NOMO-1 (cell line): Measurements from ENCODE around the gene AMHR2.
A peak's percentile ranks its signal among the peaks of the same experiment; 100 is the strongest.

Experiments used
- DNase-seq, 2 experiments: peaks; one replicate each; lab custom pipeline; 2025; ENCODE audit not compliant: unreplicated experiment in 2 of 2; lab: John Stamatoyannopoulos, UW

AMHR2 gene

GRCh38 chr12:53451661-53452158 is 28.1 kb downstream of the AMHR2 start, which contains the start of gene PCBP2:
TSS of gene PCBP2 (plus strand) at chr12:53452102. CDS start at chr12:53454801, 2,699 bp downstream.
- peak; percentile 99 to 100 for DNase-seq

- peak; percentile 56 for DNase-seq
Measured at GRCh38 chr12:53452159-53453077, 28.8 kb downstream of the AMHR2 start.

DNA sequence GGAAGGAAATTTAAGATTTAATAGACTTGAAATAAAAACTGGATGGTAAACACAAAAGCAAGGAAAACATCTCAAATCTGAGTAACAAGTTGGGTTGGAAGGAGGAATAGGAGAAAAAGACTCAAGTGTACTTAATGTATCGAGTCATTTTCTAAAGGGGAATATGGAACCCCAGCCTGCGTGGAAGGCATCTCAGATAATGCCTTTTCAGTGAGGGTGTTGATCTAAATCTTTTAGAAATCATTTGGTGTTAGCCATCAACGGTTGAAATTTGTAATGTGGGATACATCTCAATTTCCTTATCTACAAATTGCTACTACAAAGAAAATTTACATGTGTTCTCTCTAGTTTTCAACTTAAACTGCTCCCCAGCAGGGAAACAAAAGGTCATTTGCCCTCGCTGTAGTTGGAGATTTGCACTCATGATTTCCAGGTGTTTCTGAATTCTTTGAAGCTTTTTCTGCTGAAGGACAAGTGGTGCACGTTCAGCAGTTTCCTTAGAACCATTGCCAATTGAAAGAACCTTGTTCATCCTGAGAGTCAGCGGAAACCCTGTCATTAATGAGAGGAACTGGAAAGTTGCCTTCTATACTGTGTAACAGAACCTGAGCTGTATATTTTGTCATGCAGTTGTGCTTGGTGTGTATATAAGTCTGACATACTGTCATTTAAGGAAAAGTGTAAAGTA is 30.4 kb downstream of the AMHR2 start:
- no peak for DNase-seq

DNA sequence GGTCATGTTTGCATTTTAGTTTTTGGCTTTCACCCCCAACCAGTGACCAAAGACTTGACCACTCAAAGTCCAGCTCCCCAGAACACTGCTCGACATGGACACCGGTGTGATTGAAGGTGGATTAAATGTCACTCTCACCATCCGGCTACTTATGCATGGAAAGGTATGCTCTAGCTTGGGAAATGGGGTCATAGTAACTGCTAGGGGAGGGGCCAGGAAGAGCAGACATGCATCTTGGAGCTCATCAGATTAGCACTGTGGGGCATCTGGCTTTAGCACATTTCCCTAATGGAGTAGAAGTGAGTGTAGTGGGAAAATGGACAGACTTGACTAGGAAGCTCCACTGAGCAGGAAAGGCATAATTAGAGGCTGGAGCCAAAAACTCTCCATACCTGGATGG is 31.1 kb downstream of the AMHR2 start:
- DNase-seq, result no peak

GRCh38 chr12:53456654-53457366 is 33.2 kb downstream of the AMHR2 start:
- DNase-seq, result no peak

GRCh38 chr12:53459097-53459496 is 35.4 kb downstream of the AMHR2 start:
- no peak for DNase-seq

DNA sequence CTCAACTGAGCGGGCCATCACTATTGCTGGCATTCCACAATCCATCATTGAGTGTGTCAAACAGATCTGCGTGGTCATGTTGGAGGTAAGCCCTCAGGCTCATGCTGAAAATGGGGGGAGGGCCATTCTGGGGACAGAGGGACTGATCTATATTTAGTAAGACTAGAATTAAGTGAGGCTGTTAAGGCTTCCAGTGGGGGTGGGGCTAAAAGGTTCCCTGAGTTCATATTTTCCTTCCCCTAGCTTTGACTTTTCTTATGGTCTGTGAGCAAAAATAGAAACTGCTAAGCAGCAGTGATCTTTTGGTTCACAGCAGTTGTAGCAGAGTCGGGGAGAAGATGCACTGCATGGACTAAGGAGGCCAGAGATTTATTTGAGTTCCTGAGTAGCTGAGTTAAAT is 37.4 kb downstream of the AMHR2 start:
- DNase-seq, result no peak

GRCh38 chr12:53461591-53461990 is 37.9 kb downstream of the AMHR2 start:
- no peak for DNase-seq

DNA sequence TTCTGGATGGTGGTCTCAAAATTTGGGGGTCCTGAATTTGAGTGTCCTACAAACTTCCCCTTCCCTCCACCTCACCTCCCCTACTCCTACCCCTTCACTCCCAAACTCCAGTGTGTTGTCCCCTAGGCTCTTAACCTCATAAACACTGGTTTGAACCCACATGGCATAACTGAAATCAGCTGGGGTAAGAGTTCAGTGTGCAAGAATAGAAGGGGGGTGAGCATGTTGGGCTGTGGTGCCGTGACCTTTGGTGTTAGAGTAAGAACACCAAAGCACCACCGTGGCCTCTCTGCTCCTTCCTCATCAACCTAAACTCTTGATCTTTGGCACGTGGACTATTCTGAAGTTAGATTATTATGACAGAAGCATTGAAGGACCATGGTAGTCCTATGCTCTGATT is 39.3 kb downstream of the AMHR2 start:
- DNase-seq, result no peak

GRCh38 chr12:53463802-53464560 is 40.3 kb downstream of the AMHR2 start:
- DNase-seq, result no peak

GRCh38 chr12:53464685-53465418 is 41.2 kb downstream of the AMHR2 start:
- DNase-seq, result no peak

- DNase-seq, result no peak
Measured at GRCh38 chr12:53465679-53466078, 42.0 kb downstream of the AMHR2 start.

DNA sequence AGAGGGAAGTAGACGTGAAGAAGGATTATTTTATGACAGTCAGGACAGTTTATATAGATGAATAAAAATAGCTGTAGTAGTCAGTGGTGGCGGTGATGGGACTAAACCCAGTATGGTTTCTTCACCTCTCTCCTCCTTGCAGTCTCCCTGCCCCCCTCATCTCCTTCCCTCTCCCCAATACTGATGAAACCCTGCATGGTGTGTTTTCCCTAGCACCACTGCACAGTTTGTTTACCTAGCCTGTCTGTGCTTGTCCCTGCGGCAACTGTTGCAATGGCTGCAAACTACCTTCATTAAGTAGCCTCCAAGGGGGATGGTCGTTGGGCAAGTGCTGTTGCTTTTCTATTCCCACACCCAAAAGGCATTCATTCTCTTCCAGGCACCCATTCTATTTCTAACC is 43.0 kb downstream of the AMHR2 start:
- DNase-seq, result no peak

- DNase-seq, result no peak
Measured at GRCh38 chr12:53467082-53467481, 43.4 kb downstream of the AMHR2 start.

DNA sequence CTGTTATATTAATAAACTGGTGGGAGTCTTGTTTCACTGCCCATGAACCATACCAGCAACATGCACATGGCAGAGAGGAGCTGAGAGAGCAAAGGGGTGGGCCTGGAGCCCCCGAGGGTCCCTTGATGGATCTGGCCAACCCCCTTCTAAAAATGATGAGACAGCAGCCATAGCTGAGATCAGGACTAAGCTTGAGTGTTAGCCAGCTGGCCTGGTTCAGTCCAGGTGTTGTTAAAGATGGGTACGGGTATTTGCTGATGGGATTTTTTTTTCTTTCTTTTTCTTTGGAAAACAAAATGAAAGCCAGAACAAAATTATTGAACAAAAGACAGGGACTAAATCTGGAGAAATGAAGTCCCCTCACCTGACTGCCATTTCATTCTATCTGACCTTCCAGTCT is 44.2 kb downstream of the AMHR2 start:
- no peak for DNase-seq

DNA sequence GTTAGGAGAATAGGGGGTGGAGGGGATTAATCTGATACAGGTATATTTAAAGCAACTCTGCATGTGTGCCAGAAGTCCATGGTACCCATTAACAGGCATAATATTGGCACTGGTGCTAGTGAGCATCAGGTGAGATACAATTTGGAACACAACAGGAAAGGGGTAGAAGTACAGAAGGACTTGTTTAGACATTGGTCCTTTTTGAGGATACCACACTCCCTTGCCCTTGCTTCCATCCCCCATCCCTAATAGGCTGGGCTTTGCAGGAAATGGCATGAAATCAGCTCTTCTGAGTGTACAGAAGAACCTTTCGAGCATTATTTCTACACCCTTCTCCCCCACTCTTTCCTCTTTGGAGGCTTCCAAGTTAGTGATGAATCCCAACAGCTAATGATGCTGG is 44.6 kb downstream of the AMHR2 start:
- no peak for DNase-seq

DNA sequence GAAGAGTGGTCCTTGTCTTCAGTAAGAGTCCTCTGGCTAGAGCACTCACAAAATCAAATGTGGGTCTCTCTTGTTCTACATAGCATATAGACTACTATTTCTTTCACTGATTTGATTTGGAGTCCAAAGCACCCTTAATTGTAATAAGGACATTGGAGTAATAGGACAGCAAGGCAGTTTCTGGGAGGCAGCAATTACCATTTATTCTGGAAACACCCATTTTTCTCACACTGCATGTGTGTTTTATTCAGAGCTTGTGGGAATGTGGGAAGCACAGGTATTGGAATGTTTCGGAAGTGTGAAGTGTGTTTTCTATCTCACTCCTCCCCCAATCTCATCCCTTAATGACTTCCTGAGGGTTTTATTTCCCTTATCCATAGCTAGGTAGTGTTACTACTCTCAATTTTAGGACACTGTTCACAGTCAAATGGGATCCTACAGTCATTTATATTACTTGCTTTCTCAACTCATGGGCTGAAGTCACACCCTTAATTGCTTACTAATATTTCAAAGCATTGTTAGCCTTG is 48.5 kb downstream of the AMHR2 start:
- DNase-seq, result no peak

DNA sequence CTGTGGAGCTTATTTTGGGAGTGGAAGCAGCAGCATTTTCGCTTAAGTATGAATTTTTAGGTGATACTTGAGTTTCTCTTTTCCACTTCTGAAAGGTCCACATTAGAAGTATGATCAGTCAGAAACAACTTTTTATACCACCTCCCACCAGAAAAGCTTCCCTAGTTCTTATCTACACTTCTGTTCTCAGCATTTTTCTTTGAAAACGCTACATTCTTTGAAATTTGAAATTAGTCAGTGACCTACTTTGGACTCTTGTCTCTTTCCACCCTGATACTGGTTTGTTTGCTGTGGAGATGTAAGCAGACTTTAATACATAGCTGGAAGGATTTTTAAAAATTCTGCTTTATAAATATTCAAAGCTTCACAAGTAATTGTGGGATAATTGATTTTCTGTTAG is 50.4 kb downstream of the AMHR2 start:
- DNase-seq, result no peak

GRCh38 chr12:53474819-53475218 is 51.2 kb downstream of the AMHR2 start:
- no peak for DNase-seq
